PC-9 (cell line): ENCODE measurements around the gene TSHZ2. TPM values are rescaled to one million over a fixed set of nuclear protein-coding genes. Genes with fewer than 3 reads are reported as not detected.

ENCODE experiments used
- BruUV-seq: library from RNA; stranded (reverse); fragments of 400-500 nt; replicated peaks from 2 replicates; lab custom pipeline; 2021; lab: Mats Ljungman, UMichigan
- CTCF ChIA-PET: fragments of 300-600 bp; sonication (Branson Sonifier 250); formaldehyde crosslinking; loops from one replicate; lab custom pipeline; 2022; ENCODE audit warnings: antibody characterized with exemption; lab: Charles Lee
- POLR2A ChIA-PET: fragments of 300-600 bp; sonication (Branson Sonifier 250); formaldehyde crosslinking; loops from one replicate; lab custom pipeline; 2022; ENCODE audit warnings: antibody characterized with exemption; ENCODE audit not compliant: unreplicated experiment; lab: Charles Lee
- DNase-seq, 2 experiments: peaks; one replicate each; pipeline versions ENCODE4 v3.0.0 to v3.0.0-alpha.2; 2015 to 2022; ENCODE audit warnings: mixed read lengths in 1 of 2
- H2AFZ ChIP-seq: fragments of 200-600 bp; sonication (generic); 2 replicates; pipeline ENCODE4 v1.8.1; 2017; ENCODE audit warnings: antibody characterized with exemption
- H3F3A ChIP-seq: fragments of 200-600 bp; sonication (generic); 2 replicates; pipeline ENCODE4 v1.8.1; 2017; ENCODE audit warnings: antibody characterized with exemption, mild to moderate bottlenecking, low read depth; ENCODE audit not compliant: insufficient read depth
- H3K27ac ChIP-seq: fragments of 200-600 bp; sonication (generic); 2 replicates; pipeline ENCODE4 v1.6.1; 2016; ENCODE audit warnings: mixed run types
- H3K27me3 ChIP-seq: fragments of 200-600 bp; sonication (generic); 2 replicates; pipeline ENCODE4 v1.6.1; 2016; ENCODE audit warnings: low read depth, mixed run types; ENCODE audit not compliant: insufficient read depth
- H3K36me3 ChIP-seq: fragments of 200-600 bp; sonication (generic); 2 replicates; pipeline ENCODE4 v1.6.1; 2016; ENCODE audit warnings: low read depth, mixed run types
- H3K4me1 ChIP-seq: fragments of 200-600 bp; sonication (generic); replicated peaks from 2 replicates; pipeline ENCODE4 v1.6.1; 2016; ENCODE audit warnings: mixed run types; ENCODE audit not compliant: insufficient read depth
- H3K4me2 ChIP-seq: fragments of 200-600 bp; sonication (generic); 2 replicates; pipeline ENCODE4 v1.6.1; 2017; ENCODE audit warnings: mixed run types
- H3K4me3 ChIP-seq: fragments of 200-600 bp; sonication (generic); 2 replicates; pipeline ENCODE4 v1.6.1; 2016; ENCODE audit warnings: mixed run types
- H3K79me2 ChIP-seq: fragments of 200-600 bp; sonication (generic); 2 replicates; pipeline ENCODE4 v1.6.1; 2017; ENCODE audit warnings: low read depth, mixed run types
- H3K9me2 ChIP-seq: fragments of 200-600 bp; sonication (generic); 2 replicates; pipeline ENCODE4 v1.8.1; 2017; ENCODE audit warnings: mild to moderate bottlenecking; ENCODE audit not compliant: insufficient read depth
- H3K9me3 ChIP-seq: fragments of 200-600 bp; sonication (generic); 2 replicates; pipeline ENCODE4 v1.8.1; 2016; ENCODE audit warnings: low read depth; ENCODE audit not compliant: insufficient read depth
- H4K20me1 ChIP-seq: fragments of 200-600 bp; sonication (generic); 2 replicates; pipeline ENCODE4 v1.8.1; 2017; ENCODE audit not compliant: insufficient read depth
- CTCF ChIP-seq: fragments of 200-600 bp; sonication (generic); conservative IDR thresholded peaks from 2 replicates; pipeline ENCODE4 v1.6.1; 2017; ENCODE audit warnings: mixed run types, antibody characterized with exemption, mild to moderate bottlenecking, moderate library complexity
- EZH2 ChIP-seq: fragments of 200-600 bp; sonication (generic); IDR thresholded peaks from 2 replicates; pipeline ENCODE4 v1.8.0; 2017; ENCODE audit warnings: antibody characterized with exemption, low read depth
- intact Hi-C: fragments of 100-400 bp; cut with micrococcal nuclease; formaldehyde crosslinking; loops from one replicate; pipeline ENCODE4 v1.10.0; 2022; ENCODE audit not compliant: unreplicated experiment
- total RNA-seq: library from RNA; stranded (reverse); gene quantifications from 2 replicates; pipeline ENCODE4 v1.2.3, GENCODE V29; 2021

Gene TSHZ2
- total RNA-seq, 1 experiment from 2014 or later: not detected

DNA sequence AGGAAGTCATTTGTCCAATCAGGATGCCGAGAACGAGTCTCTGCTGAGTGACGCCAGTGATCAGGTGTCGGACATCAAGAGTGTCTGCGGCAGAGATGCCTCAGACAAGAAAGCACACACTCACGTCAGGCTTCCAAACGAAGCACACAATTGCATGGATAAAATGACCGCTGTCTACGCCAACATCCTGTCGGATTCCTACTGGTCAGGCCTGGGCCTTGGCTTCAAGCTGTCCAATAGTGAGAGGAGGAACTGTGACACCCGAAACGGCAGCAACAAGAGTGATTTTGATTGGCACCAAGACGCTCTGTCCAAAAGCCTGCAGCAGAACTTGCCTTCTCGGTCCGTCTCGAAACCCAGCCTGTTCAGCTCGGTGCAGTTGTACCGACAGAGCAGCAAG lies 281.5 kb downstream of the TSHZ2 start:
- no TSS peak for BruUV-seq
- Histone ChIP-seq H3K79me2 (no peaks in the 10 kb centered on the region), H2AFZ (no peak overlapping the region), H3K9me2 (no peaks in the 10 kb centered on the region), H3F3A (no peaks in the 10 kb centered on the region), H3K4me2 (no peak overlapping the region), H4K20me1 (no peaks in the 10 kb centered on the region), H3K27me3 (peaks cover 96% of the 10 kb centered on the region), H3K4me3 (no peak overlapping the region), H3K4me1 (no peaks in the 10 kb centered on the region), H3K36me3 (no peaks in the 10 kb centered on the region), H3K27ac (no peak overlapping the region), H3K9me3 (no peaks in the 10 kb centered on the region)
- intact Hi-C loops: no loop called here
- no peak for DNase-seq
- TF ChIP-seq EZH2: no peak
- TF ChIP-seq CTCF: no peak
- POLR2A ChIA-PET: no interaction called here
- CTCF ChIA-PET: no interaction called here

DNA sequence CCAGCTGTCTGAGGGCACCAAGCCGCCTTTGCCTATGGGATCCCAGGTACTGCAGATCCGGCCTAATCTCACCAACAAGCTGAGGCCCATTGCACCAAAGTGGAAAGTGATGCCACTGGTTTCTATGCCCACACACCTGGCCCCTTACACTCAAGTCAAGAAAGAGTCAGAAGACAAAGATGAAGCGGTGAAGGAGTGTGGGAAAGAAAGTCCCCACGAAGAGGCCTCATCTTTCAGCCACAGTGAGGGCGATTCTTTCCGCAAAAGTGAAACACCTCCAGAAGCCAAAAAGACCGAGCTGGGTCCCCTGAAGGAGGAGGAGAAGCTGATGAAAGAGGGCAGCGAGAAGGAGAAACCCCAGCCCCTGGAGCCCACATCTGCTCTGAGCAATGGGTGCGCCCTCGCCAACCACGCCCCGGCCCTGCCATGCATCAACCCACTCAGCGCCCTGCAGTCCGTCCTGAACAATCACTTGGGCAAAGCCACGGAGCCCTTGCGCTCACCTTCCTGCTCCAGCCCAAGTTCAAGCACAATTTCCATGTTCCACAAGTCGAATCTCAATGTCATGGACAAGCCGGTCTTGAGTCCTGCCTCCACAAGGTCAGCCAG lies 283.0 kb downstream of the TSHZ2 start:
- H3K4me3 ChIP-seq: no peak overlapping the region
- H2AFZ ChIP-seq: no peak overlapping the region
- H3K9me2 ChIP-seq: no peaks in the 10 kb centered on the region
- no peaks in the 10 kb centered on the region for H4K20me1 ChIP-seq
- no peaks in the 10 kb centered on the region for H3K9me3 ChIP-seq
- no peak for TF ChIP-seq CTCF
- TF ChIP-seq EZH2: no peak
- ChIA-PET CTCF (no interaction called here), POLR2A (no interaction called here)
- H3F3A ChIP-seq: no peaks in the 10 kb centered on the region
- H3K27me3 ChIP-seq: peaks cover 100% of the 10 kb centered on the region
- no peak for DNase-seq
- H3K4me1 ChIP-seq: no peaks in the 10 kb centered on the region
- H3K36me3 ChIP-seq: no peaks in the 10 kb centered on the region
- H3K79me2 ChIP-seq: no peaks in the 10 kb centered on the region
- no TSS peak for BruUV-seq
- H3K27ac ChIP-seq: no peak overlapping the region
- intact Hi-C loops: no loop called here
- no peak overlapping the region for H3K4me2 ChIP-seq

DNA sequence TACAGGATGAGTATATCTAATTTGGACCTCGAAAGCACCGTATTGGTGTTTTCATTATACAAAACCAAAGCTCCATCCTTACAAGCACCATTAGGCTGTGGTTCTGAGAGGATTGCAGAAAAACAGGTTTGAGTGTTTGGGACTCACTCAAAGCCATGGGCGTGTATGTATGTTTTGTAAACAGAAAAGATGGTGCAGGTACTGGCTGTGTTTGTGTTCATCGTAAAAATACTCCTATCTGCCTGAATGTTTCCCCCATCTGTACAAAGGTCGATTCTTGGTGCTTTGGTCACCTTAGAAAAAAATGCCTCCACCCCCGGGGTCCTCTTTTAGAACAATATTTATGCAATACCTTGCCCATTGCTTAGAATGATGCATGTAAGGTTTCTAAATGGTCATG lies 286.6 kb downstream of the TSHZ2 start:
- peaks cover 100% of the 10 kb centered on the region for H3K27me3 ChIP-seq
- H3K4me3 ChIP-seq: no peak overlapping the region
- H3K4me2 ChIP-seq: no peak overlapping the region
- no peaks in the 10 kb centered on the region for H3K9me3 ChIP-seq
- no peaks in the 10 kb centered on the region for H4K20me1 ChIP-seq
- H3K79me2 ChIP-seq: no peaks in the 10 kb centered on the region
- H3K27ac ChIP-seq: no peak overlapping the region
- no peaks in the 10 kb centered on the region for H3K9me2 ChIP-seq
- no peak for DNase-seq
- no peak overlapping the region for H2AFZ ChIP-seq
- ChIA-PET CTCF (no interaction called here), POLR2A (no interaction called here)
- no TSS peak for BruUV-seq
- intact Hi-C loops: no loop called here
- no peaks in the 10 kb centered on the region for H3F3A ChIP-seq
- no peaks in the 10 kb centered on the region for H3K4me1 ChIP-seq
- TF ChIP-seq CTCF (no peak), EZH2 (no peak)
- no peaks in the 10 kb centered on the region for H3K36me3 ChIP-seq
